K562 (cell line): ENCODE measurements around the gene ACR. TPM values are rescaled to one million over a fixed set of nuclear protein-coding genes. Genes with fewer than 3 reads are reported as not detected.

Experiments
- ATAC-seq: fragments of 200-7000 bp; cut with Tn5 transposase; 3 replicates; pipeline ENCODE4 v1.9.1; 2020; ENCODE audit warnings: moderate library complexity
- BruUV-seq: library from RNA; stranded (reverse); fragments of 400-500 nt; replicated peaks from 2 replicates; lab custom pipeline; 2021; lab: Mats Ljungman, UMichigan
- CTCF ChIA-PET: fragments of 300-600 bp; formaldehyde crosslinking; extraction: SDS; loops from one replicate; lab custom pipeline; 2021; ENCODE audit warnings: low intra/inter-chr PET ratio; lab: Yijun Ruan, JAX
- POLR2A ChIA-PET: fragments of 300-600, 350-650 bp; sonication (Branson Sonifier 250); formaldehyde crosslinking; extraction: SDS; loops from one replicate; lab custom pipeline; 2021; ENCODE audit warnings: antibody characterized with exemption, inconsistent platforms; lab: Yijun Ruan, JAX
- DNase-seq, 4 experiments: peaks; one replicate each; pipeline versions ENCODE4 v3.0.0 to v3.0.0-alpha.2; 2011 to 2018; ENCODE audit warnings: low spot score in 3 of 4, mixed read lengths in 3 of 4; ENCODE audit errors: extremely low read depth in 1 of 4
- FAIRE-seq: peaks from 2 replicates; lab custom pipeline; 2011; peaks lifted over from hg19 to GRCh38; lab: Jason Lieb, UNC
- H2AFZ ChIP-seq: 2 replicates; pipeline ENCODE4 v1.6.0; 2011; ENCODE audit warnings: low read depth, low read length, control low read depth, inconsistent platforms
- H3K27ac ChIP-seq: fragments of 200-600 bp; 3 replicates; pipeline ENCODE4 v1.8.0; 2011; ENCODE audit warnings: low read depth, mild to moderate bottlenecking, control low read depth, inconsistent platforms, low read length, moderate library complexity, mixed read lengths; ENCODE audit errors: extremely low read depth
- H3K27me3 ChIP-seq, 2 experiments: fragments of 300-600 bp in 1 of 2; 2 replicates in 1 of 2; 3 replicates in 1 of 2; pipeline versions ENCODE4 v1.6.0 to v1.8.0; 2011; ENCODE audit warnings: inconsistent platforms in 2 of 2, low read length in 2 of 2, mild to moderate bottlenecking in 1 of 2, mixed read lengths in 1 of 2, moderate library complexity in 1 of 2; ENCODE audit not compliant: control insufficient read depth in 2 of 2, insufficient read depth in 2 of 2
- H3K36me3 ChIP-seq: fragments of 300-600 bp; 3 replicates; pipeline ENCODE4 v1.8.0; 2011; ENCODE audit warnings: mild to moderate bottlenecking, low read length, inconsistent platforms; ENCODE audit not compliant: control insufficient read depth, insufficient read depth
- H3K4me1 ChIP-seq, 2 experiments: fragments of 200-600 bp in 1 of 2; replicated peaks in 1 of 2; 2 replicates in 1 of 2; 3 replicates in 1 of 2; pipeline versions ENCODE4 v1.5.1 to v1.8.0; 2011; ENCODE audit warnings: inconsistent platforms in 2 of 2, low read length in 2 of 2, mild to moderate bottlenecking in 1 of 2, mixed read lengths in 1 of 2, moderate library complexity in 1 of 2; ENCODE audit not compliant: control insufficient read depth in 2 of 2, insufficient read depth in 2 of 2
- H3K4me2 ChIP-seq: 2 replicates; pipeline ENCODE4 v1.6.1; 2011; ENCODE audit warnings: low read length, control low read depth, inconsistent platforms, mixed read lengths; ENCODE audit not compliant: insufficient read depth
- H3K4me3 ChIP-seq: fragments of 200-600 bp; sonication (generic), shearing (Covaris generic); 2 replicates; pipeline ENCODE4 v1.5.1; 2016; ENCODE audit warnings: control low read depth, inconsistent platforms
- H3K79me2 ChIP-seq: fragments of 200-600 bp; 3 replicates; pipeline ENCODE4 v1.8.0; 2011; ENCODE audit warnings: low read length, inconsistent platforms; ENCODE audit not compliant: control insufficient read depth, insufficient read depth
- H3K9ac ChIP-seq, 2 experiments: 2 replicates each; pipeline versions ENCODE4 v1.6.0 to v1.6.1; 2011; ENCODE audit warnings: low read depth in 2 of 2, low read length in 2 of 2, control low read depth in 1 of 2, inconsistent platforms in 1 of 2, mild to moderate bottlenecking in 1 of 2, mixed read lengths in 1 of 2; ENCODE audit not compliant: insufficient read depth in 1 of 2
- H3K9me1 ChIP-seq: one replicate; pipeline ENCODE4 v1.6.0; 2011; ENCODE audit warnings: inconsistent platforms, mild to moderate bottlenecking, low read length, moderate library complexity; ENCODE audit not compliant: control insufficient read depth, insufficient read depth
- H3K9me3 ChIP-seq: replicated peaks from 2 replicates; pipeline ENCODE4 v1.5.1; 2011; ENCODE audit warnings: low read depth, low read length, inconsistent platforms; ENCODE audit not compliant: control insufficient read depth, insufficient read depth
- H4K20me1 ChIP-seq: replicated peaks from 2 replicates; pipeline ENCODE4 v1.6.1; 2011; ENCODE audit warnings: low read length, inconsistent platforms, mixed read lengths; ENCODE audit not compliant: control insufficient read depth, insufficient read depth
- CC2D1A ChIP-seq: fragments of 450-650 bp; IDR thresholded peaks from 2 replicates; pipeline ENCODE4 v1.6.1; 2017; ENCODE audit warnings: mild to moderate bottlenecking
- CREBBP ChIP-seq: IDR thresholded peaks from one replicate; pipeline ENCODE4 v1.6.1; 2012; ENCODE audit warnings: low read depth, mild to moderate bottlenecking, control low read depth, inconsistent platforms, low read length
- ELK1 ChIP-seq: sonication (generic); formaldehyde crosslinking; IDR thresholded peaks from 2 replicates; pipeline ENCODE4 v1.8.1; 2022; ENCODE audit warnings: missing genetic modification reagents
- GTF2A2 ChIP-seq: IDR thresholded peaks from 2 replicates; pipeline ENCODE4 v1.6.1; 2016; ENCODE audit warnings: mild to moderate bottlenecking, missing genetic modification characterization, missing compliant biosample characterization
- HEY1 ChIP-seq: fragments of 250-450 bp; sonication (Bioruptor Pico); IDR thresholded peaks from 2 replicates; pipeline ENCODE4 v1.5.0; 2020; ENCODE audit warnings: mild to moderate bottlenecking, moderate library complexity, borderline replicate concordance
- KLF13 ChIP-seq: fragments of 450-650 bp; IDR thresholded peaks from 2 replicates; pipeline ENCODE4 v1.6.1; 2016; ENCODE audit warnings: missing genetic modification characterization, low read depth, mild to moderate bottlenecking, missing compliant biosample characterization, moderate library complexity, borderline replicate concordance
- KLF6 ChIP-seq: fragments of 250-450 bp; sonication (Bioruptor Pico); IDR thresholded peaks from 2 replicates; pipeline ENCODE4 v1.4.0; 2020; ENCODE audit warnings: mild to moderate bottlenecking, moderate library complexity, borderline replicate concordance
- SAFB ChIP-seq: fragments of 200-400 bp; formaldehyde crosslinking; IDR thresholded peaks from 2 replicates; pipeline ENCODE4 v1.6.1; 2017; ENCODE audit warnings: low read depth, low read length, borderline replicate concordance
- ZBTB49 ChIP-seq: sonication (generic); formaldehyde crosslinking; IDR thresholded peaks from 2 replicates; pipeline ENCODE4 v1.8.0; 2022; ENCODE audit warnings: missing genetic modification reagents, mild to moderate bottlenecking, borderline replicate concordance
- ZBTB7A ChIP-seq: IDR thresholded peaks from 2 replicates; pipeline ENCODE4 v1.6.1; 2011; ENCODE audit warnings: low read depth, mild to moderate bottlenecking, low read length, moderate library complexity, borderline replicate concordance; ENCODE audit not compliant: control insufficient read depth
- ZNF512 ChIP-seq: IDR thresholded peaks from 2 replicates; pipeline ENCODE4 v1.6.1; 2016; ENCODE audit warnings: missing genetic modification characterization, missing compliant biosample characterization
- ZNF561 ChIP-seq: fragments of 450-650 bp; formaldehyde crosslinking; conservative IDR thresholded peaks from 2 replicates; pipeline ENCODE4 v1.4.0; 2020; ENCODE audit warnings: mild to moderate bottlenecking, moderate library complexity
- WGBS: fragments of 100-300 bp; shearing (Covaris generic); methylation state at CpG from one replicate; pipeline ENCODE4 v1.1.6; 2016; ENCODE audit warnings: low coverage, mixed read lengths; ENCODE audit not compliant: insufficient coverage; ENCODE audit errors: missing lambda C conversion rate; 5-methylcytosine and 5-hydroxymethylcytosine counted together
- in situ Hi-C: fragments of 300-500 bp; cut with MboI; formaldehyde crosslinking; loops from 4 replicates; pipeline ENCODE4 v1.15.0; 2018; ENCODE audit warnings: inconsistent platforms, mixed read lengths
- intact Hi-C: fragments of 100-400 bp; cut with micrococcal nuclease; formaldehyde crosslinking; loops from 2 replicates; pipeline ENCODE4 v1.14.2; 2022
- polyA plus RNA-seq, 8 experiments: library from polyadenylated mRNA; depleted of rRNA in 4 of 8; stranded (reverse) in 5 of 8; unstranded in 3 of 8; fragments of >200 nt; fragmentation: Nextera tagmentation in 2 of 8; fragmentation: Illumina TruSeq in 1 of 8; extraction: Ambion mirVana in 2 of 8; extraction: Trizol in 1 of 8; gene quantifications; 2 replicates each; pipeline versions ENCODE4 v1.2.1 to v1.2.3, GENCODE V29; 2011 to 2014; ENCODE audit warnings: inconsistent platforms in 1 of 8, missing spikeins in 1 of 8
- total RNA-seq, 7 experiments: library from RNA; depleted of rRNA in 6 of 7; stranded (reverse); fragments of >200 nt in 6 of 7; fragmentation: Illumina TruSeq in 2 of 7; extraction: Trizol in 2 of 7; gene quantifications; 2 replicates each; pipeline versions ENCODE4 v1.2.1 to v1.2.3, GENCODE V29; 2011 to 2021; ENCODE audit warnings: low replicate concordance in 1 of 7

The ACR gene
- total and polyA plus RNA-seq, 9 of the 15 experiments (the other 6 are each of a cell fraction or from before 2014, with no cell fraction given): not detected

GRCh38 chr22:50738649-50739227 is 734 bp downstream of the ACR start (continued):
- TF ChIP-seq ZBTB49 (CRISPR knock-in tag) (no peak), ZBTB7A (no peak), ZNF561 (CRISPR knock-in tag) (no peak)

- in situ Hi-C loops: no loop called here
- no peak overlapping the region for H3K27ac ChIP-seq
- TF ChIP-seq ELK1 (CRISPR knock-in tag): no peak
- no peak for TF ChIP-seq CREBBP
- no peak for TF ChIP-seq CC2D1A
- TF ChIP-seq HEY1 (CRISPR knock-in tag): no peak
- no peak for TF ChIP-seq KLF6 (CRISPR knock-in tag)
- no peak for TF ChIP-seq ZNF512 (tag)
- no peak for TF ChIP-seq SAFB
- no peak for TF ChIP-seq GTF2A2 (tag)
- TF ChIP-seq KLF13 (tag): no peak
- TF ChIP-seq, all 486 proteins: peak for 0
- H3K9ac ChIP-seq: no peak overlapping the region
- H3K9me1 ChIP-seq: no peaks in the 10 kb centered on the region
- BruUV-seq: no TSS peak
- H3K4me3 ChIP-seq: no peak overlapping the region
- no peaks in the 10 kb centered on the region for H3K79me2 ChIP-seq
- peaks cover 4 to 44% of the 10 kb centered on the region in 2 experiments; a peak in 4 of 5 replicates for H3K27me3 ChIP-seq
- ChIA-PET CTCF (no interaction called here), POLR2A (no interaction called here)
- intact Hi-C loops: no loop called here
- no peaks in the 10 kb centered on the region for H4K20me1 ChIP-seq
- no peak overlapping the region for H2AFZ ChIP-seq
- FAIRE-seq: no peak
- H3K36me3 ChIP-seq: no peaks in the 10 kb centered on the region
- H3K4me1 ChIP-seq: no peaks in the 10 kb centered on the region; a peak in 2 of 5 replicates
- ATAC-seq: no peak
- DNase-seq: no peak
- H3K4me2 ChIP-seq: no peak overlapping the region
- no peaks in the 10 kb centered on the region for H3K9me3 ChIP-seq
- WGBS: 3% methylated on average over 11 of the region's 17 CpGs
Measured at GRCh38 chr22:50739279-50739691, 1.3 kb downstream of the ACR start.
